HL-60 (cell line): ENCODE results near the gene RAB3GAP1.

Experiments used
- CTCF ChIP-seq: IDR thresholded peaks from one replicate; pipeline ENCODE4 v1.5.1; 2011; ENCODE audit warnings: low read length, control low read depth, inconsistent platforms; ENCODE audit not compliant: insufficient read depth
- POLR2AphosphoS5 ChIP-seq: IDR thresholded peaks from 2 replicates; pipeline ENCODE4 v1.6.1; 2012; ENCODE audit warnings: low read depth
- REST ChIP-seq: IDR thresholded peaks from 2 replicates; pipeline ENCODE4 v1.6.1; 2012; ENCODE audit warnings: low read depth; ENCODE audit not compliant: insufficient replicate concordance
- SPI1 ChIP-seq: IDR thresholded peaks from 2 replicates; pipeline ENCODE4 v1.6.1; 2012; ENCODE audit warnings: low read depth, mild to moderate bottlenecking, borderline replicate concordance

GRCh38 chr2:135163306-135163705 is 111.2 kb downstream of the RAB3GAP1 start:
- TF ChIP-seq CTCF, result no peak
- no peak for TF ChIP-seq SPI1
- no peak for TF ChIP-seq REST
- TF ChIP-seq POLR2AphosphoS5, result no peak
